GM12878 (cell line): ENCODE data around the gene ESRP2. TPM values are rescaled to one million over a fixed set of nuclear protein-coding genes. Genes with fewer than 3 reads are reported as not detected.

Experiments used
- ATF7 ChIP-seq: fragments of 450-650 bp; IDR thresholded peaks from 2 replicates; pipeline ENCODE4 v1.6.1; 2016; ENCODE audit warnings: low read depth, mild to moderate bottlenecking
- BACH1 ChIP-seq: fragments of 450-650 bp; IDR thresholded peaks from 2 replicates; pipeline ENCODE4 v1.6.1; 2017; ENCODE audit warnings: mild to moderate bottlenecking, borderline replicate concordance
- CHD4 ChIP-seq: fragments of 200-600 bp; sonication (generic); IDR thresholded peaks from 2 replicates; pipeline ENCODE4 v1.6.1; 2016; ENCODE audit warnings: mild to moderate bottlenecking
- EP300 ChIP-seq, 2 experiments: fragments of 150-350 bp in 1 of 2; IDR thresholded peaks; 2 replicates each; pipeline ENCODE4 v1.6.1; 2011 to 2012; ENCODE audit warnings: low read depth in 2 of 2, low read length in 2 of 2, borderline replicate concordance in 1 of 2, improper control_type of control experiment in 1 of 2, inconsistent platforms in 1 of 2; ENCODE audit not compliant: control insufficient read depth in 1 of 2
- ESRRA ChIP-seq: IDR thresholded peaks from 2 replicates; pipeline ENCODE4 v1.6.1; 2012; ENCODE audit warnings: mild to moderate bottlenecking, low read length, improper control_type of control experiment
- HDAC2 ChIP-seq: fragments of 200-600 bp; sonication (generic); IDR thresholded peaks from 2 replicates; pipeline ENCODE4 v1.6.1; 2017
- IRF3 ChIP-seq: fragments of 450-650 bp; IDR thresholded peaks from 2 replicates; pipeline ENCODE4 v1.6.1; 2014; ENCODE audit warnings: mild to moderate bottlenecking
- JUNB ChIP-seq: IDR thresholded peaks from 2 replicates; pipeline ENCODE4 v1.6.1; 2016; ENCODE audit warnings: antibody characterized with exemption, mild to moderate bottlenecking
- JUND ChIP-seq: IDR thresholded peaks from 2 replicates; pipeline ENCODE4 v1.6.1; 2012; ENCODE audit warnings: low read depth, mild to moderate bottlenecking, low read length, improper control_type of control experiment, moderate library complexity
- MEF2B ChIP-seq: fragments of 450-650 bp; IDR thresholded peaks from 2 replicates; pipeline ENCODE4 v1.6.1; 2018; ENCODE audit warnings: mild to moderate bottlenecking, moderate library complexity; ENCODE audit not compliant: partially characterized antibody, poor library complexity, severe bottlenecking
- MYB ChIP-seq: fragments of 150-350 bp; IDR thresholded peaks from 2 replicates; pipeline ENCODE4 v1.6.1; 2014; ENCODE audit warnings: mild to moderate bottlenecking, low read depth, low read length, borderline replicate concordance
- PML ChIP-seq: IDR thresholded peaks from 2 replicates; pipeline ENCODE4 v1.6.1; 2012; ENCODE audit warnings: low read length, inconsistent platforms
- RAD51 ChIP-seq: fragments of 450-650 bp; IDR thresholded peaks from 2 replicates; pipeline ENCODE4 v1.6.1; 2016; ENCODE audit warnings: moderate library complexity, mild to moderate bottlenecking, inconsistent platforms
- SREBF2 ChIP-seq: IDR thresholded peaks from 2 replicates; pipeline ENCODE4 v1.6.1; 2012; ENCODE audit warnings: mild to moderate bottlenecking, low read length
- TCF7 ChIP-seq: IDR thresholded peaks from 2 replicates; pipeline ENCODE4 v1.6.1; 2014; ENCODE audit warnings: antibody characterized with exemption, borderline replicate concordance
- ZBED1 ChIP-seq: IDR thresholded peaks from 2 replicates; pipeline ENCODE4 v1.6.1; 2016; ENCODE audit warnings: borderline replicate concordance
- polyA plus RNA-seq, 11 experiments: library from polyadenylated mRNA; depleted of rRNA in 4 of 11; unstranded in 6 of 11; stranded (reverse) in 5 of 11; fragments of >200 nt; fragmentation: Nextera tagmentation in 4 of 11; fragmentation: Illumina TruSeq in 1 of 11; extraction: Ambion mirVana in 4 of 11; extraction: Trizol in 1 of 11; gene quantifications; 1 replicate in 1 of 11; 2 replicates in 10 of 11; pipeline versions ENCODE4 v1.2.1 to v1.2.3, GENCODE V29; 2011 to 2016; ENCODE audit warnings: inconsistent platforms in 2 of 11, missing spikeins in 2 of 11, low read depth in 1 of 11
- total RNA-seq, 4 experiments: library from RNA; depleted of rRNA in 3 of 4; stranded (reverse); fragments of >200 nt in 3 of 4; fragmentation: Illumina TruSeq in 1 of 4; extraction: Trizol in 1 of 4; gene quantifications; 2 replicates each; pipeline versions ENCODE4 v1.2.1 to v1.2.3, GENCODE V29; 2013 to 2021

ESRP2 gene
- total and polyA plus RNA-seq, 10 of the 15 experiments (the other 5 are each of a cell fraction or from before 2014, with no cell fraction given): 0.04 to 0.64 (median 0.08) TPM; not detected in 3

- peak; percentile 44; the same call in 1 of the 2 replicates for TF ChIP-seq BACH1
- TF ChIP-seq ZBED1: peak; percentile 54; the same call in 1 of the 2 replicates
- TF ChIP-seq MYB: no peak
- peak; percentile 34 for TF ChIP-seq JUNB
- no peak for TF ChIP-seq IRF3
- peak; percentile 15 for TF ChIP-seq MEF2B
- no peak for TF ChIP-seq HDAC2
- no peak for TF ChIP-seq ESRRA
- 0 out of 2 replicates have a peak, but pooled peaks have one; percentile 18 for TF ChIP-seq RAD51
- no peak for TF ChIP-seq CHD4
- TF ChIP-seq JUND: no peak
- no peak for TF ChIP-seq SREBF2
- TF ChIP-seq ATF7: peak; percentile 66
- peak; percentile 80 for TF ChIP-seq PML
- peak; percentile 72; the same call in 1 of the 2 replicates for TF ChIP-seq TCF7
- peak; percentile 44 to 80; a peak in 3 of 4 replicates for TF ChIP-seq EP300 (IDR thresholded peaks at IDR 0.05; ENCODE audit: borderline replicate concordance in 1 of 2, control insufficient read depth in 1 of 2, low read depth in 2 of 2, low read length in 2 of 2)
These were observed 39.8 kb upstream of the ESRP2 start (continued) for GRCh38 chr16:68275611-68276191.
